Measurements from ENCODE around the gene SLC22A14.
"Not testable (repeated sequence)": the region's sequence is repeated elsewhere in the genome, so short reads cannot be mapped to it uniquely, and the experiment has no call there.

SLC22A14 gene

GRCh38 chr3:38284756-38285150, 2.7 kb downstream of the SLC22A14 start:
- H3K9me3 ChIP-seq (ENCODE audit: severe bottlenecking): no peaks in the 10 kb centered on the region
- H3K4me1 ChIP-seq (ENCODE audit: insufficient read depth, poor library complexity, severe bottlenecking): no peaks in the 10 kb centered on the region
- H3K27me3 ChIP-seq (ENCODE audit: insufficient read depth, poor library complexity, severe bottlenecking): no peaks in the 10 kb centered on the region
- no peak overlapping the region for H3K4me3 ChIP-seq (ENCODE audit: severe bottlenecking)
- no peaks in the 10 kb centered on the region for H3K36me3 ChIP-seq (ENCODE audit: low read depth)
- H3K27ac ChIP-seq (ENCODE audit: poor library complexity, severe bottlenecking): no peak overlapping the region
- DNase-seq (ENCODE audit: low spot score) (no peak), ATAC-seq (ENCODE audit: low read depth) (no peak)
- TF ChIP-seq, protein P1, sequence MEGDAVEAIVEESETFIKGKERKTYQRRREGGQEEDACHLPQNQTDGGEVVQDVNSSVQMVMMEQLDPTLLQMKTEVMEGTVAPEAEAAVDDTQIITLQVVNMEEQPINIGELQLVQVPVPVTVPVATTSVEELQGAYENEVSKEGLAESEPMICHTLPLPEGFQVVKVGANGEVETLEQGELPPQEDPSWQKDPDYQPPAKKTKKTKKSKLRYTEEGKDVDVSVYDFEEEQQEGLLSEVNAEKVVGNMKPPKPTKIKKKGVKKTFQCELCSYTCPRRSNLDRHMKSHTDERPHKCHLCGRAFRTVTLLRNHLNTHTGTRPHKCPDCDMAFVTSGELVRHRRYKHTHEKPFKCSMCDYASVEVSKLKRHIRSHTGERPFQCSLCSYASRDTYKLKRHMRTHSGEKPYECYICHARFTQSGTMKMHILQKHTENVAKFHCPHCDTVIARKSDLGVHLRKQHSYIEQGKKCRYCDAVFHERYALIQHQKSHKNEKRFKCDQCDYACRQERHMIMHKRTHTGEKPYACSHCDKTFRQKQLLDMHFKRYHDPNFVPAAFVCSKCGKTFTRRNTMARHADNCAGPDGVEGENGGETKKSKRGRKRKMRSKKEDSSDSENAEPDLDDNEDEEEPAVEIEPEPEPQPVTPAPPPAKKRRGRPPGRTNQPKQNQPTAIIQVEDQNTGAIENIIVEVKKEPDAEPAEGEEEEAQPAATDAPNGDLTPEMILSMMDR (IDR thresholded peaks at IDR 0.05; ENCODE audit: poor library complexity, severe bottlenecking): no peak

- H3K4me3 ChIP-seq (ENCODE audit: severe bottlenecking); ATAC-seq (ENCODE audit: low read depth); H3K36me3 ChIP-seq (ENCODE audit: low read depth); H3K27me3 ChIP-seq (ENCODE audit: insufficient read depth, poor library complexity, severe bottlenecking); H3K27ac ChIP-seq (ENCODE audit: poor library complexity, severe bottlenecking); H3K9me3 ChIP-seq (ENCODE audit: severe bottlenecking); H3K4me1 ChIP-seq (ENCODE audit: insufficient read depth, poor library complexity, severe bottlenecking); DNase-seq (ENCODE audit: low spot score): not testable (repeated sequence)
Measured at GRCh38 chr3:38289286-38290217, 7.5 kb downstream of the SLC22A14 start.

DNA sequence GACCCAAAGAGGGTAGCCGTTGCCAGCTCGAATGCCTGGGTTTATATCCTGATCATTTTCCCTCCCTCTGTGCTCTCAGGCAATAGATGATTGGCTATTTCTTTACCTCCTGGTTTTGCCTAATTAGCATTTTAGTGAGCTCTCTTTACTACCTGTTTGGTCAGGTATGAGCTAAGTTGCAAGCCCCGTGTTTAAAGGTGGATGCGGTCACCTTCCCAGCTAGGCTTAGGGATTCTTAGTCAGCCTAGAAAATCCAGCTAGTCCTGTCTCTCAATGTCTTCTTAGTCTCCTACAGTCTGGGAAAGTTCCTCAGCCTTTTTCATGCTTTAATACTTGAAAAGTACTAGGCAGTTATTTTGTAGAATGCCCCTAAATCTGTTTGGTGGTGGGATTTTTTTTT, 15.0 kb downstream of the SLC22A14 start:
- not testable (repeated sequence) for H3K36me3 ChIP-seq (ENCODE audit: low read depth); H3K27ac ChIP-seq (ENCODE audit: poor library complexity, severe bottlenecking); H3K9me3 ChIP-seq (ENCODE audit: severe bottlenecking); H3K4me3 ChIP-seq (ENCODE audit: severe bottlenecking); DNase-seq (ENCODE audit: low spot score); H3K27me3 ChIP-seq (ENCODE audit: insufficient read depth, poor library complexity, severe bottlenecking); ATAC-seq (ENCODE audit: low read depth); H3K4me1 ChIP-seq (ENCODE audit: insufficient read depth, poor library complexity, severe bottlenecking)

DNA sequence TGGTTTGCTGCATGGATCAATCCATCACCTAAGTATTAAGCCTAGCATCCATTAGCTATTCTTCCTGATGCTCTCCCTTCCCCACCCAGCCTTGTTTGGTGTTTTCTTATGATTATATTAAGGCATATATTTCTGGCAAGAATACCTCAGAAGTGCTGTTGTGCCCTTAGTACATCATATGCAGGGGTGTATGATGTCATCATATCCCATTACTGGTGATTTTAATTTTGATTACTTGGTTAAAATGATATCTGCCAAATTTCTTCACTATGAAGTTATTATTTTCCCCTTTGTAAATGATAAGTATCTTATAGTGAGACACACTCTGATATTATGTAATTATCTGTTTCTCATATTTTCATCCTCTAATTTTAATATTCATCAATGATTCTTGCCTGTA, 15.4 kb downstream of the SLC22A14 start:
- TF ChIP-seq, protein P1 (IDR thresholded peaks at IDR 0.05; ENCODE audit: poor library complexity, severe bottlenecking): no peak
- no peak overlapping the region for H3K4me3 ChIP-seq (ENCODE audit: severe bottlenecking)
- H3K36me3 ChIP-seq (ENCODE audit: low read depth): no peaks in the 10 kb centered on the region
- no peak overlapping the region for H3K27ac ChIP-seq (ENCODE audit: poor library complexity, severe bottlenecking)
- H3K9me3 ChIP-seq (ENCODE audit: severe bottlenecking): no peaks in the 10 kb centered on the region
- no peaks in the 10 kb centered on the region for H3K4me1 ChIP-seq (ENCODE audit: insufficient read depth, poor library complexity, severe bottlenecking)
- no peak for ATAC-seq (ENCODE audit: low read depth)
- H3K27me3 ChIP-seq (ENCODE audit: insufficient read depth, poor library complexity, severe bottlenecking): no peaks in the 10 kb centered on the region
- DNase-seq (ENCODE audit: low spot score): no peak

GRCh38 chr3:38297947-38298711, 16.0 kb downstream of the SLC22A14 start:
- Histone ChIP-seq H3K27me3 (ENCODE audit: insufficient read depth, poor library complexity, severe bottlenecking) (no peaks in the 10 kb centered on the region), H3K36me3 (ENCODE audit: low read depth) (no peaks in the 10 kb centered on the region), H3K9me3 (ENCODE audit: severe bottlenecking) (no peaks in the 10 kb centered on the region), H3K4me3 (ENCODE audit: severe bottlenecking) (no peak overlapping the region), H3K27ac (ENCODE audit: poor library complexity, severe bottlenecking) (no peak overlapping the region), H3K4me1 (ENCODE audit: insufficient read depth, poor library complexity, severe bottlenecking) (no peaks in the 10 kb centered on the region)
- TF ChIP-seq, protein P1 (IDR thresholded peaks at IDR 0.05; ENCODE audit: poor library complexity, severe bottlenecking): peak; percentile 69
- no peak for DNase-seq (ENCODE audit: low spot score)
- ATAC-seq (ENCODE audit: low read depth): peak; percentile 64; the same call in 1 of the 3 replicates
